GM23338 (cell line): ENCODE data around the gene OLFML3. TPM values are rescaled to one million over a fixed set of nuclear protein-coding genes. Genes with fewer than 3 reads are reported as not detected.
A peak's percentile ranks its signal among the peaks of the same experiment; 100 is the strongest.

Source experiments
- ATAC-seq: fragments of 200-7000 bp; cut with Tn5 transposase; 3 replicates; pipeline ENCODE4 v1.9.1; 2020
- DNase-seq: peaks from one replicate; pipeline ENCODE4 v3.0.0-alpha.2; 2015; ENCODE audit warnings: low spot score
- H2AFZ ChIP-seq: fragments of 200-600 bp; sonication (generic); 2 replicates; pipeline ENCODE4 v1.8.0; 2016; ENCODE audit warnings: antibody characterized with exemption, mild to moderate bottlenecking, moderate library complexity
- H3F3A ChIP-seq: fragments of 200-600 bp; sonication (generic); replicated peaks from 2 replicates; pipeline ENCODE4 v1.8.0; 2017; ENCODE audit warnings: antibody characterized with exemption, mixed run types, low read depth
- H3K27ac ChIP-seq: fragments of 200-600 bp; sonication (generic); 2 replicates; pipeline ENCODE4 v1.6.1; 2016; ENCODE audit warnings: low read depth
- H3K27me3 ChIP-seq: fragments of 200-600 bp; sonication (generic); 2 replicates; pipeline ENCODE4 v1.8.0; 2016; ENCODE audit warnings: mild to moderate bottlenecking, mixed run types, moderate library complexity; ENCODE audit not compliant: insufficient read depth
- H3K36me3 ChIP-seq: fragments of 200-600 bp; sonication (generic); 2 replicates; pipeline ENCODE4 v1.8.0; 2016; ENCODE audit warnings: mild to moderate bottlenecking; ENCODE audit not compliant: insufficient read depth
- H3K4me1 ChIP-seq: fragments of 200-600 bp; sonication (generic); 2 replicates; pipeline ENCODE4 v1.8.0; 2016; ENCODE audit warnings: mild to moderate bottlenecking, moderate library complexity; ENCODE audit not compliant: insufficient read depth
- H3K4me2 ChIP-seq: fragments of 200-600 bp; sonication (generic); 2 replicates; pipeline ENCODE4 v1.7.1; 2017; ENCODE audit warnings: mixed run types
- H3K4me3 ChIP-seq: fragments of 200-600 bp; sonication (generic); 2 replicates; pipeline ENCODE4 v1.6.1; 2016; ENCODE audit warnings: mixed run types
- H3K79me2 ChIP-seq: fragments of 200-600 bp; sonication (generic); replicated peaks from 2 replicates; pipeline ENCODE4 v1.8.0; 2017; ENCODE audit warnings: mild to moderate bottlenecking; ENCODE audit not compliant: insufficient read depth
- H3K9me2 ChIP-seq: fragments of 200-600 bp; sonication (generic); 2 replicates; pipeline ENCODE4 v1.8.0; 2017; ENCODE audit not compliant: insufficient read depth
- H4K20me1 ChIP-seq: fragments of 200-600 bp; sonication (generic); replicated peaks from 2 replicates; pipeline ENCODE4 v1.8.0; 2017; ENCODE audit warnings: mild to moderate bottlenecking; ENCODE audit not compliant: insufficient read depth
- H3K27ac Mint-ChIP-seq: 2 replicates; pipeline ENCODE4 v1.8.0; 2020; ENCODE audit warnings: inconsistent platforms, mild to moderate bottlenecking, moderate library complexity, mixed read lengths
- H3K27me3 Mint-ChIP-seq: 3 replicates; pipeline ENCODE4 v1.8.0; 2022; ENCODE audit warnings: low read depth, mild to moderate bottlenecking, moderate library complexity, mixed read lengths, inconsistent platforms; ENCODE audit not compliant: insufficient read depth, poor library complexity
- H3K36me3 Mint-ChIP-seq: 3 replicates; pipeline ENCODE4 v1.8.0; 2021; ENCODE audit warnings: low read depth, mild to moderate bottlenecking, inconsistent platforms, moderate library complexity, mixed read lengths
- H3K4me1 Mint-ChIP-seq: 3 replicates; pipeline ENCODE4 v1.8.0; 2020; ENCODE audit warnings: mild to moderate bottlenecking, inconsistent platforms, mixed read lengths
- H3K4me3 Mint-ChIP-seq: 3 replicates; pipeline ENCODE4 v1.8.0; 2021; ENCODE audit warnings: moderate library complexity, mild to moderate bottlenecking, inconsistent platforms, mixed read lengths
- H3K9me3 Mint-ChIP-seq: 3 replicates; pipeline ENCODE4 v1.8.0; 2020; ENCODE audit warnings: moderate library complexity, mild to moderate bottlenecking, inconsistent platforms, mixed read lengths
- CREB1 ChIP-seq: fragments of 250-450 bp; sonication (Bioruptor Pico); IDR thresholded peaks from 2 replicates; pipeline ENCODE4 v1.5.0; 2020; ENCODE audit warnings: low read depth, mild to moderate bottlenecking, moderate library complexity
- CTCF ChIP-seq, 2 experiments: fragments of 200-600 bp in 1 of 2; sonication (generic) in 1 of 2; conservative IDR thresholded peaks; 2 replicates each; pipeline versions ENCODE4 v1.5.1 to v1.6.1; 2016 to 2017; ENCODE audit warnings: antibody characterized with exemption in 2 of 2, low read depth in 2 of 2, mild to moderate bottlenecking in 2 of 2, moderate library complexity in 1 of 2
- EZH2 ChIP-seq: fragments of 200-600 bp; sonication (generic); IDR thresholded peaks from one replicate; pipeline ENCODE4 v1.8.0; 2017; ENCODE audit warnings: antibody characterized with exemption, mild to moderate bottlenecking, low read depth; ENCODE audit not compliant: unreplicated experiment
- EZH2phosphoT487 ChIP-seq: fragments of 200-600 bp; sonication (generic); IDR thresholded peaks from one replicate; pipeline ENCODE4 v1.8.1; 2018; ENCODE audit warnings: antibody characterized with exemption; ENCODE audit not compliant: unreplicated experiment
- JUNB ChIP-seq: IDR thresholded peaks from one replicate; pipeline ENCODE4 v1.6.1; 2016; ENCODE audit warnings: antibody characterized with exemption; ENCODE audit not compliant: unreplicated experiment
- STAT1 ChIP-seq: IDR thresholded peaks from one replicate; pipeline ENCODE4 v1.6.1; 2016; ENCODE audit warnings: antibody characterized with exemption; ENCODE audit not compliant: unreplicated experiment
- ZNF114 ChIP-seq: fragments of 250-450 bp; sonication (Bioruptor Pico); IDR thresholded peaks from 2 replicates; pipeline ENCODE4 v1.5.0; 2020; ENCODE audit warnings: mild to moderate bottlenecking, moderate library complexity
- ZNF462 ChIP-seq: fragments of 250-450 bp; sonication (Bioruptor Pico); IDR thresholded peaks from 2 replicates; pipeline ENCODE4 v1.5.0; 2020; ENCODE audit warnings: mild to moderate bottlenecking, moderate library complexity
- polyA plus RNA-seq: library from polyadenylated mRNA; unstranded; fragments of >200 nt; fragmentation: Nextera tagmentation; extraction: Ambion mirVana; gene quantifications from 2 replicates; pipeline ENCODE4 v1.2.1, GENCODE V29; 2016
- total RNA-seq: library from RNA; depleted of rRNA; stranded (reverse); fragments of >200 nt; shearing (Covaris generic); gene quantifications from 2 replicates; pipeline ENCODE4 v1.2.3, GENCODE V29; 2014
- TF ChIP-seq, protein P1 (sequence below): IDR thresholded peaks from one replicate; pipeline ENCODE4 v1.6.1; 2018; ENCODE audit warnings: antibody characterized with exemption; ENCODE audit not compliant: unreplicated experiment
- TF ChIP-seq, protein P2 (sequence below): IDR thresholded peaks from 2 replicates; pipeline ENCODE4 v1.6.1; 2016; ENCODE audit warnings: antibody characterized with exemption

OLFML3 gene
- total and polyA plus RNA-seq, 2 experiments from 2014 or later = 42.8 to 69.9 TPM

DNA sequence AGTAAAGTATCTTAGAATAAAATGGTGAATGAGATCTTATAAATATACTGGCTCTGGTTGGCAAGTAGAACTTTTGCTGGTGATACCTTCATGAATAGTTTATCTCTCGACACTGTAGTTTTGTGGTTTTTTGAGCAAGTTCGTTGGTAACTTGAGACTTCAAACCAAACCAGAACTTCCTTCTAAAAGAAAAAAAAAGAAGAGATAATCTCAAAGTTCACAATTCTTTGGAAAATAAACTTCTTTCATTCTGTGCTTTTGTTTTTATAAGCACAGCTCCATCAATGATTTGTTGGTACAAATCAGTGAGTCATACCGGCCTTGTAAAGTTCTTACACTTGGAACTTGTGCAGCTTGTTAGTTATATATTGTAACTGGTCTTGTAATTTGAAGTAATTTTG is 47.8 kb upstream of the OLFML3 start:
- Mint-ChIP-seq H3K27ac (no peak overlapping the region), H3K4me1 (peaks cover 25% of the 10 kb centered on the region), H3K27me3 (peaks cover 4% of the 10 kb centered on the region), H3K9me3 (no peaks in the 10 kb centered on the region), H3K4me3 (peak overlapping the region; percentile 90), H3K36me3 (no peaks in the 10 kb centered on the region; the same call in 2 of the 3 replicates)
- no peak overlapping the region for H3K27ac ChIP-seq
- H4K20me1 ChIP-seq = peaks cover 16% of the 10 kb centered on the region
- H3K36me3 ChIP-seq = no peaks in the 10 kb centered on the region
- 0 out of 2 replicates have a peak, but pooled peaks cover 5% of the 10 kb centered on the region for H3F3A ChIP-seq
- H3K4me1 ChIP-seq = peaks cover 25% of the 10 kb centered on the region
- no peak for ATAC-seq
- peak overlapping the region; percentile 89 for H3K4me2 ChIP-seq
- peak overlapping the region; percentile 97; the same call in 1 of the 2 replicates for H3K4me3 ChIP-seq
- no peak for DNase-seq
- TF ChIP-seq JUNB (no peak), CTCF (conservative IDR thresholded peaks at IDR 0.05; ENCODE audit: low read depth in 2 of 2) (no peak), STAT1 (no peak), EZH2 (no peak), ZNF114 (CRISPR knock-in tag) (no peak), EZH2phosphoT487 (no peak)
- TF ChIP-seq, protein P1, sequence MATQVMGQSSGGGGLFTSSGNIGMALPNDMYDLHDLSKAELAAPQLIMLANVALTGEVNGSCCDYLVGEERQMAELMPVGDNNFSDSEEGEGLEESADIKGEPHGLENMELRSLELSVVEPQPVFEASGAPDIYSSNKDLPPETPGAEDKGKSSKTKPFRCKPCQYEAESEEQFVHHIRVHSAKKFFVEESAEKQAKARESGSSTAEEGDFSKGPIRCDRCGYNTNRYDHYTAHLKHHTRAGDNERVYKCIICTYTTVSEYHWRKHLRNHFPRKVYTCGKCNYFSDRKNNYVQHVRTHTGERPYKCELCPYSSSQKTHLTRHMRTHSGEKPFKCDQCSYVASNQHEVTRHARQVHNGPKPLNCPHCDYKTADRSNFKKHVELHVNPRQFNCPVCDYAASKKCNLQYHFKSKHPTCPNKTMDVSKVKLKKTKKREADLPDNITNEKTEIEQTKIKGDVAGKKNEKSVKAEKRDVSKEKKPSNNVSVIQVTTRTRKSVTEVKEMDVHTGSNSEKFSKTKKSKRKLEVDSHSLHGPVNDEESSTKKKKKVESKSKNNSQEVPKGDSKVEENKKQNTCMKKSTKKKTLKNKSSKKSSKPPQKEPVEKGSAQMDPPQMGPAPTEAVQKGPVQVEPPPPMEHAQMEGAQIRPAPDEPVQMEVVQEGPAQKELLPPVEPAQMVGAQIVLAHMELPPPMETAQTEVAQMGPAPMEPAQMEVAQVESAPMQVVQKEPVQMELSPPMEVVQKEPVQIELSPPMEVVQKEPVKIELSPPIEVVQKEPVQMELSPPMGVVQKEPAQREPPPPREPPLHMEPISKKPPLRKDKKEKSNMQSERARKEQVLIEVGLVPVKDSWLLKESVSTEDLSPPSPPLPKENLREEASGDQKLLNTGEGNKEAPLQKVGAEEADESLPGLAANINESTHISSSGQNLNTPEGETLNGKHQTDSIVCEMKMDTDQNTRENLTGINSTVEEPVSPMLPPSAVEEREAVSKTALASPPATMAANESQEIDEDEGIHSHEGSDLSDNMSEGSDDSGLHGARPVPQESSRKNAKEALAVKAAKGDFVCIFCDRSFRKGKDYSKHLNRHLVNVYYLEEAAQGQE = no peak
- no peaks in the 10 kb centered on the region for H3K27me3 ChIP-seq
- peaks cover 66% of the 10 kb centered on the region for H3K79me2 ChIP-seq
- no peaks in the 10 kb centered on the region for H3K9me2 ChIP-seq
- no peak overlapping the region for H2AFZ ChIP-seq

- H3K79me2 ChIP-seq = peaks cover 92% of the 10 kb centered on the region
- no peaks in the 10 kb centered on the region for H3F3A ChIP-seq
- H3K9me2 ChIP-seq = no peaks in the 10 kb centered on the region
- Mint-ChIP-seq H3K4me3 (no peak overlapping the region), H3K9me3 (no peaks in the 10 kb centered on the region), H3K27me3 (peaks cover 2% of the 10 kb centered on the region), H3K27ac (no peak overlapping the region), H3K36me3 (no peaks in the 10 kb centered on the region; the same call in 2 of the 3 replicates), H3K4me1 (peaks cover 29% of the 10 kb centered on the region)
- H3K4me1 ChIP-seq = peaks cover 24% of the 10 kb centered on the region
- DNase-seq = no peak
- H2AFZ ChIP-seq = no peak overlapping the region
- no peak overlapping the region for H3K4me3 ChIP-seq
- H3K27ac ChIP-seq = no peak overlapping the region
- no peak for ATAC-seq
- H3K27me3 ChIP-seq = no peaks in the 10 kb centered on the region
- H3K36me3 ChIP-seq = no peaks in the 10 kb centered on the region
- peaks cover 28% of the 10 kb centered on the region for H4K20me1 ChIP-seq
- no peak overlapping the region for H3K4me2 ChIP-seq
- TF ChIP-seq, protein P2, sequence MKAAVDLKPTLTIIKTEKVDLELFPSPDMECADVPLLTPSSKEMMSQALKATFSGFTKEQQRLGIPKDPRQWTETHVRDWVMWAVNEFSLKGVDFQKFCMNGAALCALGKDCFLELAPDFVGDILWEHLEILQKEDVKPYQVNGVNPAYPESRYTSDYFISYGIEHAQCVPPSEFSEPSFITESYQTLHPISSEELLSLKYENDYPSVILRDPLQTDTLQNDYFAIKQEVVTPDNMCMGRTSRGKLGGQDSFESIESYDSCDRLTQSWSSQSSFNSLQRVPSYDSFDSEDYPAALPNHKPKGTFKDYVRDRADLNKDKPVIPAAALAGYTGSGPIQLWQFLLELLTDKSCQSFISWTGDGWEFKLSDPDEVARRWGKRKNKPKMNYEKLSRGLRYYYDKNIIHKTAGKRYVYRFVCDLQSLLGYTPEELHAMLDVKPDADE = no peak
- TF ChIP-seq ZNF462 (CRISPR knock-in tag) (no peak), EZH2phosphoT487 (no peak), EZH2 (no peak), CREB1 (CRISPR knock-in tag) (no peak)
These were observed 45.3 kb upstream of the OLFML3 start for GRCh38 chr1:113934006-113934405.
